Tibial nerve (tissue), 4 donors: ENCODE results near the gene MPZL2. TPM values are rescaled to one million over a fixed set of nuclear protein-coding genes. Genes with fewer than 3 reads are reported as not detected.

Experiments
- DNase-seq, 2 donors: peaks; one replicate each; pipeline ENCODE4 v3.0.0-alpha.2; 2019; ENCODE audit warnings: low spot score in 2 of 2
- H3K27ac ChIP-seq, 4 donors: fragments of 200-600 bp; sonication (generic) in 3 of 4; one replicate each; pipeline ENCODE4 v1.5.1; 2017 to 2019; ENCODE audit warnings: mild to moderate bottlenecking in 1 of 4
- H3K27me3 ChIP-seq, 2 donors: fragments of 200-600 bp; sonication (generic) in 1 of 2; one replicate each; pipeline versions ENCODE4 v1.5.1 to v1.6.0; 2017 to 2019
- H3K36me3 ChIP-seq, 3 donors: fragments of 200-600 bp; sonication (generic); one replicate each; pipeline ENCODE4 v1.5.1; 2018 to 2019
- H3K4me1 ChIP-seq, 4 donors: fragments of 200-600 bp; sonication (generic) in 3 of 4; one replicate each; pipeline ENCODE4 v1.5.1; 2017 to 2019
- H3K4me3 ChIP-seq, 4 donors: fragments of 200-600 bp; sonication (generic) in 3 of 4; one replicate each; pipeline ENCODE4 v1.5.1; 2017 to 2019; ENCODE audit warnings: mild to moderate bottlenecking in 1 of 4, moderate library complexity in 1 of 4
- H3K9me3 ChIP-seq, 4 donors: fragments of 200-600 bp; sonication (generic) in 3 of 4; one replicate each; pipeline ENCODE4 v1.5.1; 2017 to 2019
- EP300 ChIP-seq, 2 donors: sonication (generic); formaldehyde crosslinking; IDR thresholded peaks; one replicate each; pipeline ENCODE4 v1.6.1; 2017; ENCODE audit warnings: antibody characterized with exemption in 2 of 2, mild to moderate bottlenecking in 1 of 2
- POLR2A ChIP-seq, 2 donors: fragments of 450-650 bp; IDR thresholded peaks; one replicate each; pipeline ENCODE4 v1.6.1; 2017; ENCODE audit warnings: antibody characterized with exemption in 2 of 2, mild to moderate bottlenecking in 2 of 2, moderate library complexity in 2 of 2
- WGBS, 2 donors: methylation state at CpG; one replicate each; pipeline ENCODE4 v1.1.5; 2018; 5-methylcytosine and 5-hydroxymethylcytosine counted together
- total RNA-seq, 4 donors: library from RNA; depleted of rRNA; stranded (reverse); fragments of >200 nt; gene quantifications; one replicate each; pipeline ENCODE4 v1.1.0, GENCODE V29; 2016
- TF ChIP-seq, protein P1 (sequence below), 5 experiments: fragments of 200-600 bp in 3 of 5; fragments of 450-650 bp in 2 of 5; sonication (generic) in 3 of 5; IDR thresholded peaks; one replicate each; pipeline ENCODE4 v1.5.1; 2016 to 2019; ENCODE audit warnings: antibody characterized with exemption in 5 of 5, mild to moderate bottlenecking in 3 of 5, moderate library complexity in 2 of 5

The MPZL2 gene
- total RNA-seq, 4 donors from 2014 or later = 6.7 to 53.7 (median 27.0) TPM

DNA sequence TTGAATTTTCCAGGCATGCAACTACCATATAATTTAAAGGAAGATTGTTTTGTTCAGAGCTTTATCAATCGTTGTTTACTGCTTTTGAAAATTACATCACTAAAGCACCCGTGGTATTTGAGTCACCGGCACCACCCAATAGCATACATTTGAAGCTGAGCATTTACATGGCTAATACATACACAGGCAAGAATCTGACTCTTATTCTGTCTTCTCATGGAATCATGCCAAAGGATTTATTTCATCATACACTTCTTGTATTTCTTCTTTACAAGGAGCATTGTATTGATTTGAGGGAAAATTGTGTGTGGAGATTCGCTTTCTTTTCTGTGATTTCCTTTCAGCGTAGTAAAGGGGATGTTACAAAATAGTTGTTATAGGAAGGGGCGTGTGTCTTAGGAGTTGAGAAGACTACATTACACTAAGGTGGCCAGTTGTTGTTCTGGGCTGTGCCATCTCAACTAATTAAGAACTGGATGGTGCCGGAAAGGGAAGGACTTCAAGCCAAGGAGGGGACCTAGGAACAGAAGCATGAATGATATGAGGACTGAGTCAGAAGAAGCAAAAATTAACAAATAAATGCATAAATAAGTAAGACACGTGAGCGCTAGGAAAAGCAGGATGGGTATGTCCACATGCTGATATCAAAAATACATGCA is 27.5 kb upstream of the MPZL2 start:
- 59 to 67% methylated on average over 9 of the region's 9 CpGs for WGBS, 2 donors
- TF ChIP-seq EP300 (IDR thresholded peaks at IDR 0.05) (no peak), POLR2A (IDR thresholded peaks at IDR 0.05) (no peak)
- TF ChIP-seq, protein P1, sequence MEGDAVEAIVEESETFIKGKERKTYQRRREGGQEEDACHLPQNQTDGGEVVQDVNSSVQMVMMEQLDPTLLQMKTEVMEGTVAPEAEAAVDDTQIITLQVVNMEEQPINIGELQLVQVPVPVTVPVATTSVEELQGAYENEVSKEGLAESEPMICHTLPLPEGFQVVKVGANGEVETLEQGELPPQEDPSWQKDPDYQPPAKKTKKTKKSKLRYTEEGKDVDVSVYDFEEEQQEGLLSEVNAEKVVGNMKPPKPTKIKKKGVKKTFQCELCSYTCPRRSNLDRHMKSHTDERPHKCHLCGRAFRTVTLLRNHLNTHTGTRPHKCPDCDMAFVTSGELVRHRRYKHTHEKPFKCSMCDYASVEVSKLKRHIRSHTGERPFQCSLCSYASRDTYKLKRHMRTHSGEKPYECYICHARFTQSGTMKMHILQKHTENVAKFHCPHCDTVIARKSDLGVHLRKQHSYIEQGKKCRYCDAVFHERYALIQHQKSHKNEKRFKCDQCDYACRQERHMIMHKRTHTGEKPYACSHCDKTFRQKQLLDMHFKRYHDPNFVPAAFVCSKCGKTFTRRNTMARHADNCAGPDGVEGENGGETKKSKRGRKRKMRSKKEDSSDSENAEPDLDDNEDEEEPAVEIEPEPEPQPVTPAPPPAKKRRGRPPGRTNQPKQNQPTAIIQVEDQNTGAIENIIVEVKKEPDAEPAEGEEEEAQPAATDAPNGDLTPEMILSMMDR (IDR thresholded peaks at IDR 0.05) = no peak
- DNase-seq = no peak
- Histone ChIP-seq H3K4me1 (no peaks in the 10 kb centered on the region), H3K27ac (no peak overlapping the region), H3K36me3 (no peaks in the 10 kb centered on the region), H3K4me3 (no peak overlapping the region), H3K9me3 (no peaks in the 10 kb centered on the region), H3K27me3 (peaks cover 0 to under 1% of the 10 kb centered on the region in 2 donors)

- DNase-seq = peak in 1 of 2 donors; percentile 10
- H3K36me3 ChIP-seq = no peaks in the 10 kb centered on the region
- peaks cover 0 to 4% of the 10 kb centered on the region in 2 donors for H3K27me3 ChIP-seq
- no peak overlapping the region for H3K27ac ChIP-seq
- H3K9me3 ChIP-seq = no peaks in the 10 kb centered on the region
- no peak overlapping the region for H3K4me3 ChIP-seq
- H3K4me1 ChIP-seq = no peaks in the 10 kb centered on the region
- no peak for TF ChIP-seq EP300 (IDR thresholded peaks at IDR 0.05)
- TF ChIP-seq, protein P1 (IDR thresholded peaks at IDR 0.05) = peak in 4 of 5 experiments; percentile 8 to 51 (median 31)
- TF ChIP-seq POLR2A (IDR thresholded peaks at IDR 0.05) = no peak
- 16 to 26% methylated on average over 9 of the region's 9 CpGs for WGBS, 2 donors
These were observed 26.8 kb upstream of the MPZL2 start for GRCh38 chr11:118290923-118291322.

DNA sequence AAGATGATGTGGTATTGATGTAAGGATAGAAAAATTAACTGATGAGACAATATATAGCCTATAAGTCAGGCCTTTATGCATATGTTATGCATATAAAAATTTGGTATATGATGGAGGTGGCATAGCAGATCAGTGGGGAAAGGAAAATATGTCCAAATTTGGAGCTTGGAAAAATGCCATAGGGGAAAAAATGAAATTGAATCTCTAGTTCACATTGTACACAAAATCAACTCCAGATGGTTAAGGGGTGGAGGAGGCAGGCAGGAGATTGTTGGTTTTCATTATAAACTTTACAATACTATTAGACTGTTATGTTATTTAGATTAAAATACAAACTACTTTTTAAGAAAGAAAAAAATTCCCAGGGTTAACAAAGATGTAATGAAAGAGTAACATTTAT is 25.3 kb upstream of the MPZL2 start:
- Histone ChIP-seq H3K27ac (no peak overlapping the region), H3K4me1 (no peaks in the 10 kb centered on the region), H3K27me3 (peaks cover 0 to 4% of the 10 kb centered on the region in 2 donors), H3K4me3 (no peak overlapping the region), H3K9me3 (no peaks in the 10 kb centered on the region), H3K36me3 (no peaks in the 10 kb centered on the region)
- DNase-seq = no peak
- TF ChIP-seq POLR2A (IDR thresholded peaks at IDR 0.05) = no peak

DNA sequence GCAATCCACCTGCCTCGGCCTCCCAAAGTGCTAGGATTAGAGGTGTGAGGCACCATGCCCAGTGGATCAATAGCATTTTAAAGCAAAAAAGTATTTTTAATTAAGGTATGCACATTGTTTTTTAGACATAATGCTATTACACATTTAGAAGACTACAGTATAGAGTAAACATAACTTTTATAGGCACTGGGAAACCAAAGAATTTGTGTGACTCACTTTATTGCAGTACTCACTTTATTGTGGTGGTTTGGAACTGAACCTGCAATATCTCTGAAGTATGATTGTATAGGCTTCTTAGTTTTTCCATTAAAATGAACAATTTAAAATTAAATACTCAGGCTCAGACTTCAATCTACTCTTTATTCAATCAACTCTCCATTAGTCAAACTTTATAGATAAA is 22.9 kb upstream of the MPZL2 start:
- TF ChIP-seq, protein P1 (IDR thresholded peaks at IDR 0.05) = no peak
- TF ChIP-seq POLR2A (IDR thresholded peaks at IDR 0.05) = no peak
- TF ChIP-seq EP300 (IDR thresholded peaks at IDR 0.05) = no peak

DNA sequence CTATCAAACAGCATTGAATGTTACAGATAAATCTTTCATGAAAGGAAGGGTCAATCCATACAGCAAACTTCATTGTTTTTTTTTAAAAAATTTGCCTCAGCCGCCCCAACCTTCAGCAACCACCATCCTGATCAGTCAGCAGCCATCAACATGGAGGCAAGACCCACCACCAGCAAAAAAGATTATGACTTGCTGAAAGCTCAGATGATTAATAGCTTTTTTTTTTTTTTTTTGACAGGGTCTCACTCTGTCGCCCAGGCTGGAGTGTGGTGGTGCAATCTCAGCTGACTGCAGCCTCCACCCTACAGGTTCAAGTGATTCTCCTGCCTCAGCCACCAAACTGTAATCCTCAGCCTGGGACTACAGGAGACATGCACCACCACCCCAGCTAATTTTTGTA is 22.4 kb upstream of the MPZL2 start:
- H3K27me3 ChIP-seq = peaks cover 0 to 4% of the 10 kb centered on the region in 2 donors
- TF ChIP-seq EP300 (IDR thresholded peaks at IDR 0.05) (no peak), POLR2A (IDR thresholded peaks at IDR 0.05) (no peak)
- TF ChIP-seq, protein P1 (IDR thresholded peaks at IDR 0.05) = no peak
- H3K36me3 ChIP-seq = no peaks in the 10 kb centered on the region
- H3K9me3 ChIP-seq = no peaks in the 10 kb centered on the region
- 74 to 87% methylated on average over 2 of the region's 2 CpGs for WGBS, 2 donors
- H3K27ac ChIP-seq = no peak overlapping the region
- H3K4me1 ChIP-seq = no peaks in the 10 kb centered on the region
- H3K4me3 ChIP-seq = no peak overlapping the region
- no peak for DNase-seq

More for the DNA sequence above, 22.9 kb upstream of the MPZL2 start:
- peaks cover 0 to 4% of the 10 kb centered on the region in 2 donors for H3K27me3 ChIP-seq
- no peak overlapping the region for H3K27ac ChIP-seq
- DNase-seq = no peak
- WGBS, 2 donors = 44 to 91% methylated on average over 1 of the region's 1 CpG
- no peaks in the 10 kb centered on the region for H3K4me1 ChIP-seq
- H3K4me3 ChIP-seq = no peak overlapping the region
- no peaks in the 10 kb centered on the region for H3K36me3 ChIP-seq
- H3K9me3 ChIP-seq = no peaks in the 10 kb centered on the region
